SJSA1 (cell line): ENCODE results near the gene FAM50A. TPM values are rescaled to one million over a fixed set of nuclear protein-coding genes. Genes with fewer than 3 reads are reported as not detected.
"Not testable (repeated sequence)": the region's sequence is repeated elsewhere in the genome, so short reads cannot be mapped to it uniquely, and the experiment has no call there.

Experiments
- DNase-seq, 2 experiments: peaks; one replicate each; pipeline ENCODE4 v3.0.0-alpha.2; 2015 to 2020; ENCODE audit warnings: low spot score in 2 of 2, low read depth in 1 of 2
- H3K27ac ChIP-seq: fragments of 250-450 bp; sonication (Bioruptor Pico); 2 replicates; pipeline ENCODE4 v1.5.1; 2020; ENCODE audit warnings: mild to moderate bottlenecking, moderate library complexity
- H3K27me3 ChIP-seq: fragments of 250-450 bp; sonication (Bioruptor Pico); replicated peaks from 2 replicates; pipeline ENCODE4 v1.5.1; 2020; ENCODE audit warnings: mild to moderate bottlenecking, moderate library complexity
- H3K36me3 ChIP-seq: fragments of 250-450 bp; sonication (Bioruptor Pico); 2 replicates; pipeline ENCODE4 v1.5.1; 2020; ENCODE audit warnings: mild to moderate bottlenecking
- H3K4me1 ChIP-seq: fragments of 250-450 bp; sonication (Bioruptor Pico); replicated peaks from 2 replicates; pipeline ENCODE4 v1.6.1; 2021; ENCODE audit warnings: mild to moderate bottlenecking
- H3K4me3 ChIP-seq: fragments of 250-450 bp; sonication (Bioruptor Pico); 2 replicates; pipeline ENCODE4 v1.5.1; 2020; ENCODE audit warnings: mild to moderate bottlenecking
- H3K9me3 ChIP-seq: fragments of 250-450 bp; sonication (Bioruptor Pico); replicated peaks from 2 replicates; pipeline ENCODE4 v1.5.1; 2020; ENCODE audit warnings: mild to moderate bottlenecking
- total RNA-seq: library from RNA; depleted of rRNA; stranded (reverse); fragments of >200 nt; shearing (Covaris generic); gene quantifications from 2 replicates; pipeline ENCODE4 v1.2.3, GENCODE V29; 2014; rRNA removed

FAM50A gene
- total RNA-seq, 1 experiment from 2014 or later, result 70.5 TPM

DNA sequence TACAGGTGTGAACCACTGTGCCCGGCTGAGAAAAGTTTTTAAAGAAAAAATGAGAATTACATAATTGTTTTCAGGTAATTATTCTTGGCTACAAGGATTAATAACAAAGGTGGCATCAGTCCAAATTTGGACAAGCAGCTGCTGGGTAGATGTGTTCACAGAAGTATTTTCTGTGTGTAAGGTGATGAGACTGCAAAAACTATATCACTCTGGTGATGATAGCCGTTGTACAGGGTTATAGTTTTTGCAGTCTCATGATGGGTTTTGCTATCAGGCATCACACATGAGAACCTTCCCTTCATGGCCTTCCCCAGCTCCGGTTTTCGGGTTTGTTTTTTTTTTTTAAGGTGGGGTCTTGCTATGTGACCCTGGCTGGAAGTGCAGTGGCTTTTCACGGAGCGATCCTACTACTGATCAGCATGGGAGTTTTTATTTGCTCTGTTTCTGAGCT, 51.6 kb downstream of the FAM50A start:
- DNase-seq, result no peak
- no peaks in the 10 kb centered on the region for H3K36me3 ChIP-seq
- H3K9me3 ChIP-seq, result no peaks in the 10 kb centered on the region
- no peak overlapping the region for H3K4me3 ChIP-seq
- H3K27me3 ChIP-seq, result no peaks in the 10 kb centered on the region
- no peak overlapping the region for H3K27ac ChIP-seq
- H3K4me1 ChIP-seq, result 0 out of 2 replicates have a peak, but pooled peaks cover 3% of the 10 kb centered on the region

DNA sequence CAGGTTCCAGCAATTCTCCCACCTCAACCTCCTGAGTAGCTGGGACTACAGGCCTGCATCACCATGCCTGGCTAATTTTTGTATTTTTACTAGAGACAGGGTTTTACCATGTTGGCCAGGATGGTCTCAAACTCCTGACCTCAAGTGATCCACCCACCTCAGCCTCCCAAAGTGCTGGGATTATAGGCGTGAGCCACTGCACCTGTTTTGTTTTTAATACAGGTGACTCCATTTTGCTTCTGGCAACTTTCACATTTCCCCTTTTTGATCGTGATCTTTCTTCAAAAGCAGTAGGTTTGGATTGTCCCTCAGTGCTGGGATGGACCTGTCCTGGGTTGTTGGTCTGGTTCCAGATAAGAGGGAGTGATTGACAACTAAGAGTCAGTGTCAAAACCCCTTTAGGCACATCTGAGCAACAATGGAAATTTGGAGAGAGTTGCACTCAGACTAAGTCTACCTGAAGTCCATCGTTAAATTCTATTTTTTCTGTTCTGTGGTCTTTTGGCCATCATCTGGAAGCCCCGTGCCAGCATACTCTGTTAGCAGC, 52.7 kb downstream of the FAM50A start:
- H3K36me3 ChIP-seq, H3K4me1 ChIP-seq, H3K4me3 ChIP-seq, DNase-seq, H3K27me3 ChIP-seq, H3K27ac ChIP-seq, H3K9me3 ChIP-seq: not testable (repeated sequence)

Other genes with a start within 250 kb of the FAM50A start
- gene OPN1MW2, start 224.4 kb upstream of the FAM50A start, total RNA-seq, result not detected in 2 replicates
- gene OPN1MW3, start 186.6 kb upstream of the FAM50A start, total RNA-seq, result not detected in 2 replicates
- not detected in 2 replicates for gene TEX28, start 149.0 kb upstream of the FAM50A start, total RNA-seq
- not detected in 2 replicates for gene TKTL1, start 148.3 kb upstream of the FAM50A start, total RNA-seq
- 918 and 1,686 TPM in 2 replicates for gene FLNA, start 69.5 kb upstream of the FAM50A start, total RNA-seq
- 17.7 and 42.3 TPM in 2 replicates for gene EMD, start 64.8 kb upstream of the FAM50A start, total RNA-seq
- 1,843 and 4,201 TPM in 2 replicates for gene RPL10, start 45.8 kb upstream of the FAM50A start, total RNA-seq
- 30.9 and 41.8 TPM in 2 replicates for gene DNASE1L1, start 34.9 kb upstream of the FAM50A start, total RNA-seq
- 11.3 and 17.7 TPM in 2 replicates for gene TAFAZZIN, start 32.6 kb upstream of the FAM50A start, total RNA-seq
- gene ATP6AP1, start 15.5 kb upstream of the FAM50A start, total RNA-seq, result 62.4 and 67.8 TPM in 2 replicates
- 178 and 208 TPM in 2 replicates for gene GDI1, start 7.0 kb upstream of the FAM50A start, total RNA-seq
- 0.32 and 0.47 TPM in 2 replicates for gene PLXNA3, start 14.1 kb downstream of the FAM50A start, total RNA-seq
- 42.5 and 47.7 TPM in 2 replicates for gene LAGE3, start 35.1 kb downstream of the FAM50A start, total RNA-seq
- 23.7 and 39.1 TPM in 2 replicates for gene UBL4A, start 42.5 kb downstream of the FAM50A start, total RNA-seq
- 10.1 and 19.9 TPM in 2 replicates for gene SLC10A3, start 46.5 kb downstream of the FAM50A start, total RNA-seq
- gene FAM3A, start 72.1 kb downstream of the FAM50A start, total RNA-seq, result 19.6 and 28.8 TPM in 2 replicates
- 32.6 and 52.7 TPM in 2 replicates for gene G6PD, start 102.7 kb downstream of the FAM50A start, total RNA-seq
- 20.6 and 24.2 TPM in 2 replicates for gene IKBKG, start 103.5 kb downstream of the FAM50A start, total RNA-seq
- gene CTAG1A, start 141.0 kb downstream of the FAM50A start, total RNA-seq, result not detected in 2 replicates
- not detected in 2 replicates for gene CTAG1B, start 175.1 kb downstream of the FAM50A start, total RNA-seq
- gene CTAG2, start 209.4 kb downstream of the FAM50A start, total RNA-seq, result not detected in 2 replicates